ENCODE results near the gene RPL22L1. TPM values are rescaled to one million over a fixed set of nuclear protein-coding genes. Genes with fewer than 3 reads are reported as not detected.
A peak's percentile ranks its signal among the peaks of the same experiment; 100 is the strongest.

The RPL22L1 gene
- polyA plus RNA-seq, 2 of the 4 experiments (the other 2 are of a cell fraction) = 258 to 309 TPM

DNA sequence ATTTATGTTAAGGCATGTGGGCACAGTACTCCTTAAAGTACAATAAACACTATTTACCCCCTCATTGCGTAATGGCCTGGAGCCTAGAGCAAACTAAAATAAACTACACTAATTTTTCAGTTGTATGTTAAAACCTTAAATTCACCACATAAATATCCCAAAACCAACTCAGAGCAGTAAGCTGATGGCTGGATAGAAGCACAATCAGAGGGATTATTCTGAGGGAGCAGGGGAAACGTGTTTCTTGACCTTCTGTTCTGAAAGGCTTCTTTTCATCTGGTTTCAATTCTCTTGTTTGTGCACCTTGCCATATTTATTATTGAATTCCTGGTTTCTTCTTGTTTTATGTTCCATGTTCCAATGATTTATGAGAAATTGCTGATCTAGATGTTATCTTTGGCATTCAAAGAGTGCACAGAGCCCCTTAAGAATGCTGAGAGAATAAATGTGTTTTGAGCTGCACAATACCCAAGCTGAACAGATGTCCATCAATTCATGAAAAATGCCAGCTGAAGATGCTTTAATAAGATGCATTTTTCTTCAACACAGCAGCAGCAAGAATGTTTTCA lies 29.6 kb downstream of the RPL22L1 start:
- ChIA-PET CTCF (interaction anchor here (1.0 to 3.0 kb wide), 4 partner anchors 8 to 28 kb away, joined by 3 to 11 read pairs (median 4); no protein-coding TSS in a partner anchor), POLR2A (no interaction called here)
- 58% methylated on average over 2 of the region's 2 CpGs for WGBS (ENCODE audit: missing lambda C conversion rate)
- ATAC-seq = no peak
- no peak overlapping the region for H3K4me3 ChIP-seq
- no peaks in the 10 kb centered on the region for H3K9me3 ChIP-seq
- no peak for TF ChIP-seq POLR2AphosphoS2 (conservative IDR thresholded peaks at IDR 0.05; ENCODE audit: low read length)
- TF ChIP-seq CEBPB (IDR thresholded peaks at IDR 0.05) = peak in 1 of 2 experiments; percentile 37; a peak in 1 of 4 replicates
- no peak for DNase-seq (ENCODE audit: low read depth in 1 of 2, low spot score in 1 of 2)
- FAIRE-seq = no peak
- no peak overlapping the region for H3K4me2 ChIP-seq
- H3K4me1 ChIP-seq = no peaks in the 10 kb centered on the region
- H3K27ac ChIP-seq = no peak overlapping the region

DNA sequence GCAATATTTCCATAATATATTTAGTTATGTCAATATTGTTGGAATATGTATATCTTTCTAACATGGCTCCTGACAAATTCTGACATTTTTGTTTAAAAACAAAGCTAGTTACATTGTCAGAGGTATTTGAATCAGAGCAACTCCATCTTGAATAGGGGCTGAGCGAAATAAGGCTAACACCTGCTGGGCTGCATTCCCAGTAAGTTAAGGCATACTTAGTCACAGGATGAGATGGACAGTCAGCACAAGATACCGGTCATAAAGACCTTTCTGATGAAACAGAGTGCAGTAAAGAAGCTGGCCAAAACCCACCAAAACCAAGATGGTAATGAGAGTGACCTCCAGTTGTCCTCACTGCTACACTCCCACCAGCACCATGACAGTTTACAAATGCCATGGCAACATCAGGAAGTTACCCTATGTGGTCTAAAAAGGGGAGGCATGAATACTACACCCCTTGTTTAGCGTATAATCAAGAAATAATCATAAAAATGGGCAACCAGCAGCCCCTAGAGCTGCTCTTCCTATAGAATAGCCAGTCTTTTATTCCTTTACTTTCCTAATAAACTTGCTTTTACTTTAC lies 30.4 kb downstream of the RPL22L1 start:
- CTCF ChIA-PET = interaction anchor here (1.0 to 3.0 kb wide), 3 partner anchors 10 to 27 kb away, joined by 3 to 11 read pairs (median 5); no protein-coding TSS in a partner anchor
- TF ChIP-seq, protein P1, sequence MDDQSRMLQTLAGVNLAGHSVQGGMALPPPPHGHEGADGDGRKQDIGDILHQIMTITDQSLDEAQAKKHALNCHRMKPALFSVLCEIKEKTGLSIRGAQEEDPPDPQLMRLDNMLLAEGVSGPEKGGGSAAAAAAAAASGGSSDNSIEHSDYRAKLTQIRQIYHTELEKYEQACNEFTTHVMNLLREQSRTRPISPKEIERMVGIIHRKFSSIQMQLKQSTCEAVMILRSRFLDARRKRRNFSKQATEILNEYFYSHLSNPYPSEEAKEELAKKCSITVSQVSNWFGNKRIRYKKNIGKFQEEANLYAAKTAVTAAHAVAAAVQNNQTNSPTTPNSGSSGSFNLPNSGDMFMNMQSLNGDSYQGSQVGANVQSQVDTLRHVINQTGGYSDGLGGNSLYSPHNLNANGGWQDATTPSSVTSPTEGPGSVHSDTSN (IDR thresholded peaks at IDR 0.05) = no peak
- TF ChIP-seq KDM1A (IDR thresholded peaks at IDR 0.05; ENCODE audit: low read depth) (no peak), FOSB (CRISPR knock-in tag; IDR thresholded peaks at IDR 0.05) (no peak), JUNB (IDR thresholded peaks at IDR 0.05) (no peak), RAD21 (conservative IDR thresholded peaks at IDR 0.05 in 1 of 2, IDR thresholded peaks at IDR 0.05 in 1 of 2) (no peak), ZC3H11A (IDR thresholded peaks at IDR 0.05) (no peak), FOSL2 (IDR thresholded peaks at IDR 0.05) (no peak), FOSL2 (CRISPR knock-in tag; IDR thresholded peaks at IDR 0.05) (no peak), ZFP36 (IDR thresholded peaks at IDR 0.05; ENCODE audit: borderline replicate concordance, partially characterized antibody) (no peak), CEBPB (IDR thresholded peaks at IDR 0.05) (no peak), ELK1 (IDR thresholded peaks at IDR 0.05; ENCODE audit: low read depth, low read length) (no peak), NFE2L2 (conservative IDR thresholded peaks at IDR 0.05; ENCODE audit: low read length) (no peak), CHD2 (IDR thresholded peaks at IDR 0.05; ENCODE audit: low read length, partially characterized antibody) (no peak), ZNF302 (CRISPR knock-in tag; IDR thresholded peaks at IDR 0.05) (no peak), RARB (CRISPR knock-in tag; IDR thresholded peaks at IDR 0.05) (no peak), REST (IDR thresholded peaks at IDR 0.05) (no peak), KDM5A (IDR thresholded peaks at IDR 0.05) (no peak), EP300 (IDR thresholded peaks at IDR 0.05) (no peak), HOXB13 (CRISPR knock-in tag; IDR thresholded peaks at IDR 0.05; ENCODE audit: low read depth) (no peak)
- TF ChIP-seq, protein P2, sequence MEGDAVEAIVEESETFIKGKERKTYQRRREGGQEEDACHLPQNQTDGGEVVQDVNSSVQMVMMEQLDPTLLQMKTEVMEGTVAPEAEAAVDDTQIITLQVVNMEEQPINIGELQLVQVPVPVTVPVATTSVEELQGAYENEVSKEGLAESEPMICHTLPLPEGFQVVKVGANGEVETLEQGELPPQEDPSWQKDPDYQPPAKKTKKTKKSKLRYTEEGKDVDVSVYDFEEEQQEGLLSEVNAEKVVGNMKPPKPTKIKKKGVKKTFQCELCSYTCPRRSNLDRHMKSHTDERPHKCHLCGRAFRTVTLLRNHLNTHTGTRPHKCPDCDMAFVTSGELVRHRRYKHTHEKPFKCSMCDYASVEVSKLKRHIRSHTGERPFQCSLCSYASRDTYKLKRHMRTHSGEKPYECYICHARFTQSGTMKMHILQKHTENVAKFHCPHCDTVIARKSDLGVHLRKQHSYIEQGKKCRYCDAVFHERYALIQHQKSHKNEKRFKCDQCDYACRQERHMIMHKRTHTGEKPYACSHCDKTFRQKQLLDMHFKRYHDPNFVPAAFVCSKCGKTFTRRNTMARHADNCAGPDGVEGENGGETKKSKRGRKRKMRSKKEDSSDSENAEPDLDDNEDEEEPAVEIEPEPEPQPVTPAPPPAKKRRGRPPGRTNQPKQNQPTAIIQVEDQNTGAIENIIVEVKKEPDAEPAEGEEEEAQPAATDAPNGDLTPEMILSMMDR (IDR thresholded peaks at IDR 0.05) = no peak
- TF ChIP-seq, protein P3, sequence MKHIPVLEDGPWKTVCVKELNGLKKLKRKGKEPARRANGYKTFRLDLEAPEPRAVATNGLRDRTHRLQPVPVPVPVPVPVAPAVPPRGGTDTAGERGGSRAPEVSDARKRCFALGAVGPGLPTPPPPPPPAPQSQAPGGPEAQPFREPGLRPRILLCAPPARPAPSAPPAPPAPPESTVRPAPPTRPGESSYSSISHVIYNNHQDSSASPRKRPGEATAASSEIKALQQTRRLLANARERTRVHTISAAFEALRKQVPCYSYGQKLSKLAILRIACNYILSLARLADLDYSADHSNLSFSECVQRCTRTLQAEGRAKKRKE (CRISPR knock-in tag; IDR thresholded peaks at IDR 0.05; ENCODE audit: low read depth) = no peak
- DNase-seq (ENCODE audit: low read depth in 1 of 2, low spot score in 1 of 2) (no peak), ATAC-seq (no peak), FAIRE-seq (no peak)
- no peak overlapping the region for H3K4me3 ChIP-seq
- no peaks in the 10 kb centered on the region for H3K9me3 ChIP-seq
- H3K4me1 ChIP-seq = no peaks in the 10 kb centered on the region
- 42% methylated on average over 3 of the region's 3 CpGs for WGBS (ENCODE audit: missing lambda C conversion rate)
- no peak overlapping the region for H3K27ac ChIP-seq
- POLR2A ChIA-PET = no interaction called here
- no peak overlapping the region for H3K4me2 ChIP-seq

All from A549 (cell line).